DND-41 (cell line): ENCODE data around the gene TPO.
A peak's percentile ranks its signal among the peaks of the same experiment; 100 is the strongest.

ENCODE experiments used
- ATAC-seq: fragments of 200-7000 bp; cut with Tn5 transposase; 3 replicates; pipeline ENCODE4 v1.9.1; 2021; ENCODE audit warnings: low read depth; ENCODE audit not compliant: insufficient read depth
- DNase-seq: peaks from one replicate; pipeline ENCODE4 v3.0.0-alpha.2; 2020
- H2AFZ ChIP-seq: 2 replicates; pipeline ENCODE4 v1.6.0; 2012; ENCODE audit warnings: low read depth, low read length
- H3K27ac ChIP-seq: 2 replicates; pipeline ENCODE4 v1.5.1; 2012; ENCODE audit warnings: low read length, inconsistent platforms
- H3K27me3 ChIP-seq: fragments of 200-600 bp; sonication (generic); 2 replicates; pipeline ENCODE4 v1.6.0; 2012; ENCODE audit warnings: low read length, mild to moderate bottlenecking, inconsistent platforms; ENCODE audit not compliant: insufficient read depth, poor library complexity
- H3K36me3 ChIP-seq: 2 replicates; pipeline ENCODE4 v1.5.1; 2012; ENCODE audit warnings: low read length, inconsistent platforms; ENCODE audit not compliant: insufficient read depth
- H3K4me1 ChIP-seq: 2 replicates; pipeline ENCODE4 v1.5.1; 2012; ENCODE audit warnings: mild to moderate bottlenecking, low read length; ENCODE audit not compliant: insufficient read depth
- H3K4me2 ChIP-seq: 2 replicates; pipeline ENCODE4 v1.6.0; 2012; ENCODE audit warnings: mild to moderate bottlenecking, moderate library complexity, low read length, inconsistent platforms; ENCODE audit not compliant: insufficient read depth
- H3K4me3 ChIP-seq, 2 experiments: fragments of 200-600 bp in 1 of 2; shearing (Covaris generic) in 1 of 2; 2 replicates each; pipeline ENCODE4 v1.5.1; 2012 to 2016; ENCODE audit warnings: inconsistent platforms in 2 of 2, low read length in 2 of 2, mild to moderate bottlenecking in 2 of 2, low read depth in 1 of 2, moderate library complexity in 1 of 2
- H3K79me2 ChIP-seq: 2 replicates; pipeline ENCODE4 v1.6.0; 2012; ENCODE audit warnings: low read length, inconsistent platforms; ENCODE audit not compliant: insufficient read depth
- H3K9ac ChIP-seq: 2 replicates; pipeline ENCODE4 v1.6.0; 2012; ENCODE audit warnings: low read depth, mild to moderate bottlenecking, inconsistent platforms, low read length, moderate library complexity
- H3K9me3 ChIP-seq: 2 replicates; pipeline ENCODE4 v1.5.1; 2012; ENCODE audit warnings: low read length, moderate library complexity, mild to moderate bottlenecking, inconsistent platforms; ENCODE audit not compliant: insufficient read depth, severe bottlenecking
- H4K20me1 ChIP-seq: 2 replicates; pipeline ENCODE4 v1.6.0; 2012; ENCODE audit warnings: low read length; ENCODE audit not compliant: insufficient read depth
- EZH2 ChIP-seq: IDR thresholded peaks from 3 replicates; pipeline ENCODE4 v1.6.1; 2012; ENCODE audit warnings: borderline replicate concordance, low read depth, mild to moderate bottlenecking, moderate library complexity, low read length, inconsistent platforms; ENCODE audit not compliant: severe bottlenecking
- TF ChIP-seq, protein P1 (sequence below): IDR thresholded peaks from 2 replicates; pipeline ENCODE4 v1.5.1; 2012; ENCODE audit warnings: borderline replicate concordance, low read length, moderate library complexity, mild to moderate bottlenecking; ENCODE audit not compliant: poor library complexity, severe bottlenecking; ENCODE audit errors: extremely low read depth

The TPO gene

DNA sequence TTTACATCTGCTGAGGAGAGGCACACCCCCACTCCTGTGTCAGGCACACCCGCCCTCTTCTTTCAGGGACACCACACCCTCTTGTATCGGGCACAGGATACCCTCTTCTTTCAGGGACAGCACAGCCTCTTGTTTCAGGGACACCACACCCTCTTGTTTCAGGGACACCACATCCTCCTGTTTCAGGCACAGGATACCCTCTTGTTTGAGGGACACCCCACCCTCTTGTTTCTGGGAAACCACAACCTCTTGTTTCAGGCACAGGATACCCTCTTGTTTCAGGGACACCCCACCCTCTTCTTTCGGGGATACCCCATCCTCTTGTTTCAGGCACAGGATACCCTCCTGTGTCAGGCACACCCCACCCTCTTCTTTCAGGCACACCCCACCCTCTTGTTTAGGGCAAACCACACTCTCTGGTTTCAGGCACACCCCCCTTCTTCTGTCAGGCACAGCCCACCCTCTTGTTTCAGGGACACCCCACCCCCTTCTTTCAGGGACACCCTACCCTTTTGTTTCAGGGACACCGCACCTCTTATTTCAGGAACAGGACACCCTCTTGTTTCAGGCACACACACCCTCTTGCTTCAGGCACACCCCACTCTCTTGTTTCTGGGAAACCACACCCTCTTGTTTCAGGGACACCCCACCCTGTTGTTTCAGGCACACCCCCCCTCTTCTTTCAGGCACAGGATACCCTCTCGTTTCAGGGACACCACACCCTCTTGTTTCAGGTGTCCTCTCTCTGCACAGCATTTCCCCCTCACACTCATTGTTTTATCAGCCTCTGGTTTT is 96.2 kb downstream of the TPO start:
- Histone ChIP-seq H3K36me3 (no peaks in the 10 kb centered on the region), H3K27ac (no peak overlapping the region), H4K20me1 (no peaks in the 10 kb centered on the region), H2AFZ (no peak overlapping the region), H3K4me2 (no peak overlapping the region), H3K9ac (no peak overlapping the region), H3K4me3 (no peak overlapping the region), H3K27me3 (no peaks in the 10 kb centered on the region), H3K4me1 (0 out of 2 replicates have a peak, but pooled peaks cover 2% of the 10 kb centered on the region), H3K9me3 (no peaks in the 10 kb centered on the region), H3K79me2 (no peaks in the 10 kb centered on the region)
- no peak for TF ChIP-seq EZH2
- TF ChIP-seq, protein P1, sequence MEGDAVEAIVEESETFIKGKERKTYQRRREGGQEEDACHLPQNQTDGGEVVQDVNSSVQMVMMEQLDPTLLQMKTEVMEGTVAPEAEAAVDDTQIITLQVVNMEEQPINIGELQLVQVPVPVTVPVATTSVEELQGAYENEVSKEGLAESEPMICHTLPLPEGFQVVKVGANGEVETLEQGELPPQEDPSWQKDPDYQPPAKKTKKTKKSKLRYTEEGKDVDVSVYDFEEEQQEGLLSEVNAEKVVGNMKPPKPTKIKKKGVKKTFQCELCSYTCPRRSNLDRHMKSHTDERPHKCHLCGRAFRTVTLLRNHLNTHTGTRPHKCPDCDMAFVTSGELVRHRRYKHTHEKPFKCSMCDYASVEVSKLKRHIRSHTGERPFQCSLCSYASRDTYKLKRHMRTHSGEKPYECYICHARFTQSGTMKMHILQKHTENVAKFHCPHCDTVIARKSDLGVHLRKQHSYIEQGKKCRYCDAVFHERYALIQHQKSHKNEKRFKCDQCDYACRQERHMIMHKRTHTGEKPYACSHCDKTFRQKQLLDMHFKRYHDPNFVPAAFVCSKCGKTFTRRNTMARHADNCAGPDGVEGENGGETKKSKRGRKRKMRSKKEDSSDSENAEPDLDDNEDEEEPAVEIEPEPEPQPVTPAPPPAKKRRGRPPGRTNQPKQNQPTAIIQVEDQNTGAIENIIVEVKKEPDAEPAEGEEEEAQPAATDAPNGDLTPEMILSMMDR, result no peak
- DNase-seq (no peak), ATAC-seq (peak; percentile 53; the same call in 2 of the 3 replicates)

- H2AFZ ChIP-seq, result no peak overlapping the region
- no peak for ATAC-seq
- H3K27me3 ChIP-seq, result no peaks in the 10 kb centered on the region
- no peak overlapping the region for H3K4me2 ChIP-seq
- no peaks in the 10 kb centered on the region for H3K9me3 ChIP-seq
- 0 out of 2 replicates have a peak, but pooled peaks cover 6% of the 10 kb centered on the region for H3K4me1 ChIP-seq
- H3K36me3 ChIP-seq, result no peaks in the 10 kb centered on the region
- no peak for DNase-seq
- H3K9ac ChIP-seq, result no peak overlapping the region
- no peaks in the 10 kb centered on the region for H4K20me1 ChIP-seq
- no peak overlapping the region for H3K4me3 ChIP-seq
- no peak overlapping the region for H3K27ac ChIP-seq
- no peak for TF ChIP-seq EZH2
- TF ChIP-seq, protein P1, result no peak
- no peaks in the 10 kb centered on the region for H3K79me2 ChIP-seq
Measured at GRCh38 chr2:1510176-1510575, 96.9 kb downstream of the TPO start.

GRCh38 chr2:1511455-1511854 is 98.2 kb downstream of the TPO start:
- H3K36me3 ChIP-seq, result no peaks in the 10 kb centered on the region
- no peak overlapping the region for H3K9ac ChIP-seq
- H3K27ac ChIP-seq, result no peak overlapping the region
- peaks cover 6% of the 10 kb centered on the region; the same call in 1 of the 2 replicates for H3K4me1 ChIP-seq
- no peaks in the 10 kb centered on the region for H3K27me3 ChIP-seq
- DNase-seq, result no peak
- no peak overlapping the region for H3K4me2 ChIP-seq
- no peaks in the 10 kb centered on the region for H4K20me1 ChIP-seq
- H2AFZ ChIP-seq, result no peak overlapping the region
- ATAC-seq, result no peak
- no peaks in the 10 kb centered on the region for H3K9me3 ChIP-seq
- H3K4me3 ChIP-seq, result no peak overlapping the region
- TF ChIP-seq, protein P1, result no peak
- TF ChIP-seq EZH2, result no peak
- H3K79me2 ChIP-seq, result no peaks in the 10 kb centered on the region
